K562 (cell line): ENCODE measurements around the gene CEP131.
A peak's percentile ranks its signal among the peaks of the same experiment; 100 is the strongest.

Source experiments
- CBFB ChIP-seq: sonication (generic); formaldehyde crosslinking; IDR thresholded peaks from 2 replicates; pipeline ENCODE4 v1.4.0; 2020; ENCODE audit warnings: mild to moderate bottlenecking, missing genetic modification reagents
- CTCF ChIP-seq, 3 experiments: IDR thresholded peaks in 2 of 3; conservative IDR thresholded peaks in 1 of 3; 2 replicates each; pipeline ENCODE4 v1.5.1; 2011 to 2012; ENCODE audit warnings: low read length in 3 of 3, mild to moderate bottlenecking in 3 of 3, control low read depth in 2 of 3, improper control_type of control experiment in 1 of 3, inconsistent platforms in 1 of 3, low read depth in 1 of 3, mixed read lengths in 1 of 3, moderate library complexity in 1 of 3; ENCODE audit not compliant: insufficient read depth in 2 of 3
- EGR1 ChIP-seq: fragments of 450-650 bp; conservative IDR thresholded peaks from 2 replicates; pipeline ENCODE4 v1.6.1; 2017; ENCODE audit warnings: mild to moderate bottlenecking
- ESRRA ChIP-seq: fragments of 450-650 bp; IDR thresholded peaks from 2 replicates; pipeline ENCODE4 v1.6.1; 2014; ENCODE audit warnings: low read depth, mild to moderate bottlenecking, moderate library complexity, borderline replicate concordance
- ETV6 ChIP-seq, 3 experiments: fragments of 150-350 bp in 1 of 3; sonication (generic) in 1 of 3; formaldehyde crosslinking in 1 of 3; IDR thresholded peaks; 2 replicates each; pipeline versions ENCODE4 v1.6.1 to v1.8.0; 2014 to 2022; ENCODE audit warnings: borderline replicate concordance in 2 of 3, low read depth in 2 of 3, antibody characterized with exemption in 1 of 3, low read length in 1 of 3, mild to moderate bottlenecking in 1 of 3, missing genetic modification reagents in 1 of 3
- MYC ChIP-seq, 2 experiments: fragments of 250-450 bp in 1 of 2; sonication (Bioruptor Pico) in 1 of 2; IDR thresholded peaks; 2 replicates each; pipeline versions ENCODE4 v1.5.1 to v1.6.1; 2012 to 2021; ENCODE audit warnings: low read depth in 2 of 2, borderline replicate concordance in 1 of 2, improper control_type of control experiment in 1 of 2, low read length in 1 of 2, mild to moderate bottlenecking in 1 of 2, moderate library complexity in 1 of 2
- POLR2A ChIP-seq: fragments of 450-650 bp; conservative IDR thresholded peaks from 2 replicates; pipeline ENCODE4 v1.6.1; 2016
- TBL1XR1 ChIP-seq, 2 experiments: IDR thresholded peaks; 2 replicates each; pipeline ENCODE4 v1.6.1; 2012; ENCODE audit warnings: improper control_type of control experiment in 2 of 2, low read length in 2 of 2, mild to moderate bottlenecking in 1 of 2
- TBP ChIP-seq: optimal IDR thresholded peaks from 2 replicates; pipeline ENCODE3; 2011; ENCODE audit warnings: low read depth, low read length, improper control_type of control experiment
- TEAD1 ChIP-seq, 2 experiments: fragments of 450-650 bp in 1 of 2; sonication (generic) in 1 of 2; formaldehyde crosslinking; IDR thresholded peaks; 2 replicates each; pipeline versions ENCODE4 v1.4.0 to v1.8.0; 2020 to 2022; ENCODE audit warnings: mild to moderate bottlenecking in 2 of 2, missing genetic modification reagents in 1 of 2
- TGIF2 ChIP-seq: sonication (generic); formaldehyde crosslinking; IDR thresholded peaks from 2 replicates; pipeline ENCODE4 v1.8.1; 2022; ENCODE audit warnings: mild to moderate bottlenecking, missing genetic modification reagents, moderate library complexity
- ZNF77 ChIP-seq: fragments of 250-450 bp; sonication (Bioruptor Pico); IDR thresholded peaks from 2 replicates; pipeline ENCODE4 v1.5.0; 2020

- TF ChIP-seq CBFB (CRISPR knock-in tag) (no peak), ESRRA (peak; percentile 92; the same call in 1 of the 2 replicates), ETV6 (IDR thresholded peaks at IDR 0.05; ENCODE audit: borderline replicate concordance in 1 of 2, low read depth in 2 of 2, low read length in 1 of 2) (no peak), ETV6 (CRISPR knock-in tag; IDR thresholded peaks at IDR 0.05; ENCODE audit: borderline replicate concordance) (no peak), TGIF2 (no peak), MYC (IDR thresholded peaks at IDR 0.05; ENCODE audit: low read depth, low read length) (no peak), MYC (CRISPR knock-in tag; IDR thresholded peaks at IDR 0.05; ENCODE audit: borderline replicate concordance, low read depth) (no peak), CTCF (IDR thresholded peaks at IDR 0.05 in 2 of 3, conservative IDR thresholded peaks at IDR 0.05 in 1 of 3; ENCODE audit: insufficient read depth in 2 of 3, low read depth in 1 of 3, low read length in 3 of 3) (no peak), ZNF77 (CRISPR knock-in tag) (no peak), EGR1 (no peak), TBP (no peak), TEAD1 (CRISPR knock-in tag; IDR thresholded peaks at IDR 0.05) (peak; percentile 31 to 94; a peak in 3 of 4 replicates), TBL1XR1 (IDR thresholded peaks at IDR 0.05; ENCODE audit: low read length in 2 of 2) (peak in 1 of 2 experiments; percentile 74; a peak in 1 of 4 replicates), POLR2A (no peak)
These were observed 12.4 kb upstream of the CEP131 start for GRCh38 chr17:81234940-81235821.
